22Rv1 (cell line): ENCODE results near the gene ADAMTS17.

ENCODE experiments used
- H3K27ac ChIP-seq: fragments of 450-650 bp; 2 replicates; pipeline ENCODE4 v1.5.1; 2017
- ZFX ChIP-seq: fragments of 450-650 bp; IDR thresholded peaks from 2 replicates; pipeline ENCODE4 v1.6.1; 2017; ENCODE audit warnings: antibody characterized with exemption, borderline replicate concordance
- TF ChIP-seq, protein P1 (sequence below): fragments of 450-650 bp; IDR thresholded peaks from 2 replicates; pipeline ENCODE4 v1.5.1; 2017; ENCODE audit warnings: mild to moderate bottlenecking

Gene ADAMTS17

DNA sequence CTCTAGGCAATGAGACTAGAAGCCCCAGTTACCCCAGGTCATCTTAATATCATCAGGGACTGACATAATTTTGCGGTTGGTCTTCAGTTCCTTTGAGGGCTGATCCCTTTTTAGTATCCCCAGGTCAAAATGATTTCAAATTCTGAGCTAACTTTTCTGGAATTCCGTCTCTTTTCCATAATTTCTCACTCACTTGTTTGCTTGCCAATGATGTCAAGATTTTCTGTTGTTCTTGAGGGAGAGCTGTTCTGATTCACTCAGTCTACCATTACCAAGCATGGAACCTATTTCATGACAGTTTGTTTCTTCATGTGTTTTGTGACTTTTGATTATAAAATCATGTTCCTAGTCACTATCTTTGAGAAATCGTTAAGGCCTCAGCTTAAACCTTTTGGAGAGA lies 418.1 kb downstream of the ADAMTS17 start:
- H3K27ac ChIP-seq, result no peak overlapping the region
- TF ChIP-seq, protein P1, sequence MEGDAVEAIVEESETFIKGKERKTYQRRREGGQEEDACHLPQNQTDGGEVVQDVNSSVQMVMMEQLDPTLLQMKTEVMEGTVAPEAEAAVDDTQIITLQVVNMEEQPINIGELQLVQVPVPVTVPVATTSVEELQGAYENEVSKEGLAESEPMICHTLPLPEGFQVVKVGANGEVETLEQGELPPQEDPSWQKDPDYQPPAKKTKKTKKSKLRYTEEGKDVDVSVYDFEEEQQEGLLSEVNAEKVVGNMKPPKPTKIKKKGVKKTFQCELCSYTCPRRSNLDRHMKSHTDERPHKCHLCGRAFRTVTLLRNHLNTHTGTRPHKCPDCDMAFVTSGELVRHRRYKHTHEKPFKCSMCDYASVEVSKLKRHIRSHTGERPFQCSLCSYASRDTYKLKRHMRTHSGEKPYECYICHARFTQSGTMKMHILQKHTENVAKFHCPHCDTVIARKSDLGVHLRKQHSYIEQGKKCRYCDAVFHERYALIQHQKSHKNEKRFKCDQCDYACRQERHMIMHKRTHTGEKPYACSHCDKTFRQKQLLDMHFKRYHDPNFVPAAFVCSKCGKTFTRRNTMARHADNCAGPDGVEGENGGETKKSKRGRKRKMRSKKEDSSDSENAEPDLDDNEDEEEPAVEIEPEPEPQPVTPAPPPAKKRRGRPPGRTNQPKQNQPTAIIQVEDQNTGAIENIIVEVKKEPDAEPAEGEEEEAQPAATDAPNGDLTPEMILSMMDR, result no peak
- TF ChIP-seq ZFX, result no peak
